H9 (cell line): ENCODE data around the gene N4BP3. TPM values are rescaled to one million over a fixed set of nuclear protein-coding genes. Genes with fewer than 3 reads are reported as not detected.
A peak's percentile ranks its signal among the peaks of the same experiment; 100 is the strongest.

Source experiments
- DNase-seq: peaks from one replicate; pipeline ENCODE4 v3.0.0-alpha.2; 2017
- H2AFZ ChIP-seq: one replicate; pipeline ENCODE4 v1.6.1; 2013; ENCODE audit warnings: mild to moderate bottlenecking, low read length, control low read depth, moderate library complexity
- H2AK5ac ChIP-seq: 2 replicates; pipeline ENCODE4 v1.6.1; 2013; ENCODE audit warnings: low read length, control low read depth, mixed read lengths; ENCODE audit not compliant: insufficient read length
- H2BK120ac ChIP-seq: one replicate; pipeline ENCODE4 v1.6.1; 2013; ENCODE audit warnings: low read depth, mild to moderate bottlenecking, low read length, control low read depth, inconsistent platforms; ENCODE audit not compliant: poor library complexity, severe bottlenecking
- H2BK12ac ChIP-seq: 2 replicates; pipeline ENCODE4 v1.6.1; 2013; ENCODE audit warnings: low read length, control low read depth, mixed read lengths, low read depth; ENCODE audit not compliant: insufficient read length
- H2BK15ac ChIP-seq: 2 replicates; pipeline ENCODE4 v1.6.1; 2013; ENCODE audit warnings: low read depth, low read length, control low read depth
- H2BK20ac ChIP-seq: one replicate; pipeline ENCODE4 v1.6.1; 2013; ENCODE audit warnings: low read depth, mild to moderate bottlenecking, low read length, control low read depth, inconsistent platforms; ENCODE audit not compliant: poor library complexity, severe bottlenecking
- H2BK5ac ChIP-seq: 2 replicates; pipeline ENCODE4 v1.6.1; 2013; ENCODE audit warnings: low read length, control low read depth, mixed read lengths; ENCODE audit not compliant: insufficient read length
- H3K14ac ChIP-seq: 2 replicates; pipeline ENCODE4 v1.6.1; 2013; ENCODE audit warnings: low read length, control low read depth; ENCODE audit not compliant: insufficient read depth
- H3K18ac ChIP-seq: 2 replicates; pipeline ENCODE4 v1.6.1; 2013; ENCODE audit warnings: low read depth, mild to moderate bottlenecking, mixed read lengths, low read length, control low read depth; ENCODE audit not compliant: insufficient read length
- H3K23ac ChIP-seq: 2 replicates; pipeline ENCODE4 v1.6.1; 2013; ENCODE audit warnings: low read length, control low read depth, mixed read lengths, low read depth; ENCODE audit not compliant: insufficient read length
- H3K23me2 ChIP-seq: 2 replicates; pipeline ENCODE4 v1.6.1; 2013; ENCODE audit warnings: low read depth, mild to moderate bottlenecking, mixed read lengths, low read length, control low read depth; ENCODE audit not compliant: insufficient read length, poor library complexity, severe bottlenecking
- H3K27ac ChIP-seq: 2 replicates; pipeline ENCODE4 v1.5.1; 2013; ENCODE audit warnings: low read length, control low read depth, mixed read lengths, low read depth; ENCODE audit not compliant: insufficient read length
- H3K27me3 ChIP-seq: 2 replicates; pipeline ENCODE4 v1.6.1; 2013; ENCODE audit warnings: low read length, control low read depth, inconsistent platforms; ENCODE audit not compliant: insufficient read depth
- H3K4ac ChIP-seq: 2 replicates; pipeline ENCODE4 v1.6.1; 2013; ENCODE audit warnings: low read depth, mild to moderate bottlenecking, control low read depth, inconsistent platforms, low read length, moderate library complexity
- H3K4me1 ChIP-seq: 2 replicates; pipeline ENCODE4 v1.6.1; 2013; ENCODE audit warnings: low read length, control low read depth, inconsistent platforms; ENCODE audit not compliant: insufficient read depth
- H3K4me2 ChIP-seq: 2 replicates; pipeline ENCODE4 v1.6.1; 2013; ENCODE audit warnings: low read length, control low read depth, mixed read lengths; ENCODE audit not compliant: insufficient read length, insufficient read depth
- H3K56ac ChIP-seq: 2 replicates; pipeline ENCODE4 v1.6.1; 2013; ENCODE audit warnings: low read depth, mild to moderate bottlenecking, mixed read lengths, low read length, control low read depth; ENCODE audit not compliant: insufficient read length
- H3K79me1 ChIP-seq: 2 replicates; pipeline ENCODE4 v1.6.1; 2013; ENCODE audit warnings: low read depth, mild to moderate bottlenecking, moderate library complexity, low read length, control low read depth, inconsistent platforms; ENCODE audit not compliant: insufficient read depth, poor library complexity, severe bottlenecking
- H3K79me2 ChIP-seq: 2 replicates; pipeline ENCODE4 v1.6.1; 2013; ENCODE audit warnings: low read length, control low read depth, inconsistent platforms; ENCODE audit not compliant: insufficient read depth
- H3K9ac ChIP-seq: 2 replicates; pipeline ENCODE4 v1.6.1; 2013; ENCODE audit warnings: low read length, control low read depth, mixed read lengths; ENCODE audit not compliant: insufficient read length; ENCODE audit errors: extremely low read depth
- H3K9me3 ChIP-seq: one replicate; pipeline ENCODE4 v1.6.1; 2013; ENCODE audit warnings: low read depth, low read length, inconsistent platforms; ENCODE audit not compliant: control insufficient read depth
- H3T11ph ChIP-seq: one replicate; pipeline ENCODE4 v1.6.1; 2013; ENCODE audit warnings: mild to moderate bottlenecking, low read length, control low read depth, inconsistent platforms
- H4K20me1 ChIP-seq: one replicate; pipeline ENCODE4 v1.6.1; 2013; ENCODE audit not compliant: control insufficient read depth, insufficient read length, insufficient read depth
- H4K5ac ChIP-seq: 2 replicates; pipeline ENCODE4 v1.6.1; 2013; ENCODE audit warnings: low read depth, mild to moderate bottlenecking, mixed read lengths, low read length, control low read depth; ENCODE audit not compliant: insufficient read length
- H4K8ac ChIP-seq: replicated peaks from 2 replicates; pipeline ENCODE4 v1.6.1; 2013; ENCODE audit warnings: low read length, control low read depth, mixed read lengths, low read depth; ENCODE audit not compliant: insufficient read length
- H4K91ac ChIP-seq: 2 replicates; pipeline ENCODE4 v1.6.1; 2013; ENCODE audit warnings: low read depth, mild to moderate bottlenecking, moderate library complexity, mixed read lengths, low read length, control low read depth; ENCODE audit not compliant: insufficient read length
- H3K27ac Mint-ChIP-seq, 3 experiments: 2 replicates in 2 of 3; 3 replicates in 1 of 3; pipeline ENCODE4 v1.8.0; 2020 to 2021; ENCODE audit warnings: mixed read lengths in 3 of 3, mild to moderate bottlenecking in 1 of 3, moderate library complexity in 1 of 3
- H3K27me3 Mint-ChIP-seq: 2 replicates; pipeline ENCODE4 v1.8.0; 2021; ENCODE audit warnings: low read depth, mild to moderate bottlenecking, moderate library complexity, mixed read lengths
- H3K36me3 Mint-ChIP-seq, 3 experiments: 2 replicates in 2 of 3; 3 replicates in 1 of 3; pipeline ENCODE4 v1.8.0; 2020 to 2021; ENCODE audit warnings: low read depth in 3 of 3, mixed read lengths in 3 of 3; ENCODE audit not compliant: insufficient read depth in 1 of 3
- H3K4me1 Mint-ChIP-seq, 2 experiments: 2 replicates each; pipeline ENCODE4 v1.8.0; 2020; ENCODE audit warnings: mixed read lengths in 2 of 2
- H3K4me3 Mint-ChIP-seq, 2 experiments: 2 replicates in 1 of 2; 3 replicates in 1 of 2; pipeline ENCODE4 v1.8.0; 2020 to 2021; ENCODE audit warnings: mild to moderate bottlenecking in 2 of 2, mixed read lengths in 2 of 2, moderate library complexity in 1 of 2
- H3K9me3 Mint-ChIP-seq, 2 experiments: 2 replicates in 1 of 2; 3 replicates in 1 of 2; pipeline ENCODE4 v1.8.0; 2020; ENCODE audit warnings: mild to moderate bottlenecking in 2 of 2, mixed read lengths in 2 of 2, moderate library complexity in 1 of 2
- WGBS: extraction: QIAGEN DNeasy Blood & Tissue Kit; methylation state at CpG from one replicate; pipeline ENCODE4 v1.1.7; 2013; ENCODE audit warnings: missing lambda C conversion rate, low lambda C conversion rate, mixed read lengths; ENCODE audit not compliant: insufficient read length; ENCODE audit errors: extremely low coverage; 5-methylcytosine and 5-hydroxymethylcytosine counted together
- total RNA-seq: library from RNA; stranded (reverse); gene quantifications from 2 replicates; pipeline ENCODE4 v1.2.1, GENCODE V29; 2021
- TF ChIP-seq, protein P1 (sequence below): fragments of 200-600 bp; sonication (generic); conservative IDR thresholded peaks from 3 replicates; pipeline ENCODE4 v1.8.0; 2021; ENCODE audit warnings: antibody characterized with exemption, mild to moderate bottlenecking

N4BP3 gene
- total RNA-seq, 1 experiment from 2014 or later, result 32.1 TPM

DNA sequence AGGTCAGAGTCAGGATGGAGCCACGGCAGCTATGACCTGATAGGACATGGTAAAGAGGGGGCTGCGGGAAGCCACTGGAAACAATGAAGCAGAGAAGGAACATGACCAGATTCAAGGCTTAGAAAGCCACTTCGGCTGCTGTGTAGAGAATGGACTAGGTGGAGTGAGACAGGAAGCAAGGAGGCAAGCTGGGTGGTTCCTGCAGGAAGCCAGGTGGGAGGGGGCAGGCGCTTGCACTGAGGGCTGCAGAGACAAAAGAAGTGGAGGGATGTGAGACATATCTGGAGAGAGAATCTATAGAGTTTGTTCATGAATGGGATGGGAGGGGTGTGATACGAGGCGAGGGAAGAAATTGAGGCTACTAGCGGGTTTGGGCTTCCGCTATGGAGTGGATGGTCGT, 19.0 kb upstream of the N4BP3 start:
- Histone ChIP-seq H2BK12ac (no peak overlapping the region), H3K18ac (no peak overlapping the region), H2AK5ac (no peak overlapping the region), H2BK5ac (no peak overlapping the region), H2BK20ac (no peak overlapping the region), H3K4me1 (no peaks in the 10 kb centered on the region), H3K9me3 (no peaks in the 10 kb centered on the region), H2BK15ac (no peak overlapping the region), H3K79me2 (no peaks in the 10 kb centered on the region), H4K5ac (no peak overlapping the region), H3K23me2 (no peaks in the 10 kb centered on the region), H3K9ac (no peak overlapping the region), H3K56ac (no peak overlapping the region), H3K4me2 (no peak overlapping the region), H3K27ac (no peak overlapping the region), H3K23ac (no peak overlapping the region), H3K27me3 (no peaks in the 10 kb centered on the region), H4K8ac (no peak overlapping the region), H3K4ac (no peak overlapping the region), H4K20me1 (no peaks in the 10 kb centered on the region), H3K14ac (no peak overlapping the region), H3K79me1 (no peaks in the 10 kb centered on the region), H2BK120ac (no peak overlapping the region), H4K91ac (no peak overlapping the region), H2AFZ (no peak overlapping the region), H3T11ph (no peak overlapping the region)
- WGBS, result 100% methylated on average over 2 of the region's 9 CpGs
- H3K4me3 Mint-ChIP-seq, result peak overlapping the region in 1 of 2 experiments; percentile 10; a peak in 1 of 5 replicates
- H3K4me1 Mint-ChIP-seq, result peaks cover 0 to 3% of the 10 kb centered on the region in 2 experiments; a peak in 1 of 4 replicates
- peaks cover 5 to 14% (median 8%) of the 10 kb centered on the region in 3 experiments; a peak in 6 of 7 replicates for H3K36me3 Mint-ChIP-seq
- H3K9me3 Mint-ChIP-seq, result peaks cover 22 to 29% of the 10 kb centered on the region in 2 experiments
- H3K27me3 Mint-ChIP-seq, result peaks cover 15% of the 10 kb centered on the region
- TF ChIP-seq, protein P1, sequence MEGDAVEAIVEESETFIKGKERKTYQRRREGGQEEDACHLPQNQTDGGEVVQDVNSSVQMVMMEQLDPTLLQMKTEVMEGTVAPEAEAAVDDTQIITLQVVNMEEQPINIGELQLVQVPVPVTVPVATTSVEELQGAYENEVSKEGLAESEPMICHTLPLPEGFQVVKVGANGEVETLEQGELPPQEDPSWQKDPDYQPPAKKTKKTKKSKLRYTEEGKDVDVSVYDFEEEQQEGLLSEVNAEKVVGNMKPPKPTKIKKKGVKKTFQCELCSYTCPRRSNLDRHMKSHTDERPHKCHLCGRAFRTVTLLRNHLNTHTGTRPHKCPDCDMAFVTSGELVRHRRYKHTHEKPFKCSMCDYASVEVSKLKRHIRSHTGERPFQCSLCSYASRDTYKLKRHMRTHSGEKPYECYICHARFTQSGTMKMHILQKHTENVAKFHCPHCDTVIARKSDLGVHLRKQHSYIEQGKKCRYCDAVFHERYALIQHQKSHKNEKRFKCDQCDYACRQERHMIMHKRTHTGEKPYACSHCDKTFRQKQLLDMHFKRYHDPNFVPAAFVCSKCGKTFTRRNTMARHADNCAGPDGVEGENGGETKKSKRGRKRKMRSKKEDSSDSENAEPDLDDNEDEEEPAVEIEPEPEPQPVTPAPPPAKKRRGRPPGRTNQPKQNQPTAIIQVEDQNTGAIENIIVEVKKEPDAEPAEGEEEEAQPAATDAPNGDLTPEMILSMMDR, result no peak
- peak overlapping the region in 1 of 3 experiments; percentile 1; a peak in 1 of 7 replicates for H3K27ac Mint-ChIP-seq
- DNase-seq, result no peak
